HS-5 (cell line): ENCODE results near the gene CCR2.

Source experiments
- DNase-seq: peaks from one replicate; pipeline ENCODE4 v3.0.0-alpha.2; 2012; ENCODE audit warnings: low read depth

Gene CCR2

GRCh38 chr3:46354984-46355383 lies 1.1 kb downstream of the CCR2 start:
- DNase-seq, result no peak

GRCh38 chr3:46356276-46356675 lies 2.4 kb downstream of the CCR2 start:
- DNase-seq, result no peak

- DNase-seq, result no peak
These were observed 3.0 kb downstream of the CCR2 start for GRCh38 chr3:46356909-46357308.

GRCh38 chr3:46358466-46358865 lies 4.6 kb downstream of the CCR2 start:
- DNase-seq, result no peak

GRCh38 chr3:46359733-46360493 lies 6.0 kb downstream of the CCR2 start:
- peak; percentile 41 for DNase-seq

- DNase-seq, result no peak
These were observed 7.0 kb downstream of the CCR2 start for GRCh38 chr3:46360907-46361306.

- no peak for DNase-seq
These were observed 7.7 kb downstream of the CCR2 start for GRCh38 chr3:46361408-46362283.

GRCh38 chr3:46365041-46365440 lies 11.1 kb downstream of the CCR2 start:
- DNase-seq, result no peak

GRCh38 chr3:46365737-46366524 lies 12.0 kb downstream of the CCR2 start:
- DNase-seq, result no peak

- DNase-seq, result no peak
These were observed 13.9 kb downstream of the CCR2 start for GRCh38 chr3:46367811-46368210.

GRCh38 chr3:46368569-46368968 lies 14.7 kb downstream of the CCR2 start:
- no peak for DNase-seq

- DNase-seq, result no peak
These were observed 15.2 kb downstream of the CCR2 start for GRCh38 chr3:46369151-46369550.

GRCh38 chr3:46369675-46370132 lies 15.8 kb downstream of the CCR2 start:
- no peak for DNase-seq

GRCh38 chr3:46370839-46371518 lies 17.1 kb downstream of the CCR2 start, which contains the start of gene CCR5:
Gene CCR5 (plus strand): TSS chr3:46370946. CDS start chr3:46372903, 1,957 bp downstream.
- no peak for DNase-seq

- DNase-seq, result no peak
These were observed 17.8 kb downstream of the CCR2 start for GRCh38 chr3:46371519-46372340.

GRCh38 chr3:46372492-46373359 lies 18.8 kb downstream of the CCR2 start:
- DNase-seq, result no peak

GRCh38 chr3:46374755-46375154 lies 20.8 kb downstream of the CCR2 start:
- no peak for DNase-seq

- no peak for DNase-seq
These were observed 21.3 kb downstream of the CCR2 start for GRCh38 chr3:46375218-46375617.

- no peak for DNase-seq
These were observed 21.9 kb downstream of the CCR2 start for GRCh38 chr3:46375814-46376213.
